HG03064 (cell line): ENCODE results near the gene DPP8.
"Not testable (repeated sequence)": the region's sequence is repeated elsewhere in the genome, so short reads cannot be mapped to it uniquely, and the experiment has no call there.

ENCODE experiments used
- ATAC-seq: cut with Tn5 transposase; IDR thresholded peaks from one replicate; pipeline ENCODE4 v1.9.1; 2021; ENCODE audit warnings: low read depth; ENCODE audit not compliant: unreplicated experiment

DPP8 gene

DNA sequence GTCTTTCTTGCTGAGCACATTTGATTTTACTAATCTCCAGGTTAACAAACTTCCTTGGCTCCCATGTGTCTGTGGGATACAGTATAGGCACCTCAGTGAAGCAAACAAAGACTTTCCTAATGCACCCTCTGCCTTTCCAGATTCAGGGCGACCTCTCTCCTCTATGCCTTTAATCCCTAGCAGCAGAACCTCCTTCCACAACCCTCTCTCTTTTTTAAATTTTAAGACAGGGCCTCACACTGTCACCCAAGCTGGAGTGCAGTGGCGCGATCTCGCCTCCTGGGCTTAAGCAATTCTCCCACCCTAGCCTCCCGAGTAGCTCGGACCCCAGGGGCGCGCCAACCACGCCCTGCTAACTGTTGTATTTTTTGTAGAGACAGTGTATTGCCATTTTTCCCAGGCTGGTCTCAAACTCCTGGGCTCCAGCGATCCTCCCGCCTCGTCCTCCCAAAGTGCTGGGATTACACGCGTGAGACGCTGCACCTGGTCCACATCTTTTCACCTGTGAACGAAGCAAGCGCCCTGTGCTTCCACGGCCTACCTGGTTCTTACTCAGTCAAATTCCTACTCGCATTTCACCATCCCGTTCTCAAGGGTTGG lies 11.1 kb upstream of the DPP8 start:
- ATAC-seq: no peak

DNA sequence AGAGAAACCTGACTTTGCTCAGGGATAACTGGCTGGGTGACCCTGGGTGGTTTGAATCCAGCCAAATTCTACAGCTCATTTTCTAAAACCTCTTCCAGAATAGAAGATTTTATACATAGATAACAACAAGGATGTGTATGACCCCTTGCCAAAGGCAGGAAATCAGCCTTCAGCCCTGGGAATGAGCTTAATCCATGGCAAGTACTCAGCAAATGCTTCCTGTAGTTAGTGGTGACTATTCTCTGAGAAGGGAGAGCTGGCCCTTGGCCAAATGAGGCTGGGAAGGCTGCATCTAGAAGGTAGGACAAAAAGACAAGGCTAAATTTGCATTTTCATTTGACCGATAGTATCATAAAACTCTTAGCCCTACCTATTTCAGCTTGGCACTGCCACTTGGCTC lies 8.1 kb upstream of the DPP8 start:
- ATAC-seq: no peak

DNA sequence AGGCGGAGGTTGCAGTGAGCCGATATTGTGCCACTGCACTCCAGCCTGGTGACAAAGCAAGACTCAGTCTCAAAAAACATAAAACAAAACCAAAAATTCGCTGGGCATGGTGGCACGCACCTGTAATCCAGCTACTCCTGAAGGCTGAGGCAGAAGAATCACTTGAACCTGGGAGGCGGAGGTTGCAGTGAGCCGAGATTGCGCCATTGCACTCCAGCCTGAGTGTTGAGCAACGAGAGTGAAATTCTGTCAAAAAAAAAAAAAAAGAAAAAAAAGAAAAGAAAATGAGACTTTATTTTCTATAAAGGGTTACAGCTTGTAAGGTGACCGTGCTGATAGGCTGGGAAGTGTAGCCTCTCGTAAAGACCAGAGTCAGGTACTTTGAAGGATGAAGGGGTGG lies 6.7 kb upstream of the DPP8 start:
- ATAC-seq: no peak

DNA sequence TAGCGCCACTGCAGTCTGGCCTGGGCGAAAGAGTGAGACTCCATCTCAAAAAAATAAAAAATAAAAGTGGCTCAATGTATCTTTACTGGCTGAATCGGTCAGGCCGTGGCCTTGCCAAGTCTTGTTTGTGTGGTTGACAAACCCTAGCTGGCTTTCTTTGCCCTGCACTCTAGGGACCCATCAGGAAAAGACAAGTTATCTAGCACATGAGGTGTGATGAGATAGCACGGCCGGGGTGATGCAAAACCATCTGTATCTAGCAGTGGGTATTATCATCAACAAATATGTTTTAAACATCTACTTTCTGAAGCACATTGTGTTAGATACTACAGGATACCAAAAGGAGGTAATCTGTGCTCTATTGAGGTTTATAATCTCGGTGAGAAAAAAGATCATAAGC lies 3.9 kb upstream of the DPP8 start:
- no peak for ATAC-seq

DNA sequence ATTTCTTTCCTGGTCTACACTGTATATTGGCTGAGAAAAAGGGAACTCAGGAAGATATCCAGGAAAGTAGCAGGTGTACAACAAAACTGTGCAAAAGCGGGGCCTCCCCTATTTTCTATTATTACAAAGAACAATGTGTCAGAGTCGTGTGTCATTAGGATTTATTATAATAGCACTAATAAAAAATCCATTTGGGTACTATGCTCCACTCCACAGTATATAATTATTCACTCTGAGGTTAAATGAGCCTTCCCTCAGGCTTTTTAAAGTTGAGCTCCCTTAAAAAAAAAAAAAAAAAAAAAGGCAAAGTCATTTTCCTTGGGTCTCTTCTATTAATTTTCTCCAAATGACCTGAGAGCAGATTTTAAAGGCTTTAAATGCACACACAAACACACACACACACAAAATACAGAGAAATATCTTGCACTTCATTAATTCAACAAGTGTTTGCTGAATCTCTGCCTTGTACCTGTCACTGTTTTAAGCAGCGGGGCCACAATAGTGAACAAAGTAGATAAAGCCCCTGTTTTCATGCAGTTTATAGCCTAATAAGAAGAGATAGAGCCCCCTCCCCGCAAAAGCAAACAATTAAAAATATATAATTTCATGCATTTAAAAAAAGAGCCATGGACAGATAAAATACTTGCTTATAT lies 1.3 kb upstream of the DPP8 start:
- ATAC-seq: no peak

DNA sequence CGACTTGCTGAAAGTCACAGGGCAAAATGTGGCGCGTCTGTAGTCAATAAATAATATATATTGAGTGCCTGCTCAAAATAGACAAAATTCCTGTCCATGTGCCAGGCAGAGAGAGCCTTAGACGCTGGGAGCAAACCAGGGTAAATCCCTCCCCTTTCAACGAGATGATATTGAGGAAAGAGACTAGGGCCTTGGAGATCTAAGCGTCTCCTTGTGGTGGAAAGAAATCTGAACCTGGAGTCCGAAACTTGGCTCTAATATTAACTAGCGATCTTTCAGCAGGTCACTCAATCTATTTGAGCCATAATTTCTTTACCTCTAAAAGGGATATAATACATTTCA lies 348 bp upstream of the DPP8 start:
- ATAC-seq: no peak

DNA sequence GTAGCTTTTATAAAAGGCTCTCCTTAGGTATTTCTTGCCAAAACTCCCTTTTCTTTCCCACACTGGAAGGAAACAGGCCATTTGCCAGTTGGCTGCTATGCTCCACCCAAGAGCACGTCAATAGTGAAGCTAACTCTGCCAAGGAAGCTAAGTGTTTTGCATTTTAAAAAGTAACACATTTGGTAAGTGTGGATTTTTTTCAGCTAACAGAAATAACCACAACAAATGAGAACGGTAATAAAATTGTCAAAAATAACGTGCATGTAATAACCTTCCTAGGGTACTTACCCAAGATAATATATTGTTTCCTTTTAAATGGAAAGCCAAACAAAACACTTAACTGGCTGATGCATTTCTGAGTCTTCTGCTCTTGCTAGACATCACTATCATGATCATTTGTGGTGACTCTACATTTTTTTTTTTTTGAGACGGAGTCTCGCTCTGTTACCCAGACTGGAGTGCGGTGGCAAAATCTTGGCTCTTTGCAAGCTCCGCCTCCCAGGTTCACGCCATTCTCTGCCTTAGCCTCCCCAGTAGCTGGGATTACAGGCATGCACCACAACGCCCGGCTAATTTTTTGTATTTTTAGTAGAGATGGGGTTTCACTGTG lies 4.6 kb downstream of the DPP8 start:
- ATAC-seq: no peak

DNA sequence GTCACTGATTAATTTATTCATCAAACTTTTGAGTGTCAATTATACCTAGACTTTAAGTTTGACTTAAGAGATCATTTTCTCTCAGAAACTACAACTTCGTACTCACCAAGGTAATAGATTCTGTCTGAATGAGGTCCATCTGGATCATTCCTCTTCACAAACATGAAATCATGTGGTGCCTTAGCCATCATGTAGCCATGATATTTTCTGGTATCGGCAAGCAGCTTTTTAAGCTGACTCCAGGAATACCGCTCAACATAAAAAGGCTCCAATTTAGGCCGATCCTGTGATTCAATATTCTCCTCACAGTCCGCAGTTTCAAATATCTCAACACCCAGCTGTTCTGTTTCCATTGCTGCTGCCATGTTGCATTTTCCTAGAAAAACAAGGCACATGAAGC lies 5.3 kb downstream of the DPP8 start:
- no peak for ATAC-seq

DNA sequence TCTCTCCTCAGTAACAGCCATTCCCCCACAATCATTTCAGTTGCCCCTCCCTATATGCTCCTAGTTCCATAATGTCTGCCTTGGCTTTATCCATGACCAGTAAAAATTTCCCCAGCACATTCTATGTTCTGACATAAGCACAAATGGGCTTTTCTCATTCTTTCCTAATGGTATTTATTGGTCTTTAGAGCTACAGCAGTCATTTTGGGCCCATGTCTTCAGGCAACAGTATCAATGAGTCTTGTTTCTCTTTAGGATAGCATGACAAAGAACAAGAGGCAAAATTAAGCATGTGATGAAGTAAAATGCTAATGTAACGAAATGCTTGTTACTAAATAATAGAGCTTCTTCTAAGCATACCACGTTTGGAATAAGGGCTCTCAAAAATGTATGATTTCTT lies 8.2 kb downstream of the DPP8 start:
- no peak for ATAC-seq

DNA sequence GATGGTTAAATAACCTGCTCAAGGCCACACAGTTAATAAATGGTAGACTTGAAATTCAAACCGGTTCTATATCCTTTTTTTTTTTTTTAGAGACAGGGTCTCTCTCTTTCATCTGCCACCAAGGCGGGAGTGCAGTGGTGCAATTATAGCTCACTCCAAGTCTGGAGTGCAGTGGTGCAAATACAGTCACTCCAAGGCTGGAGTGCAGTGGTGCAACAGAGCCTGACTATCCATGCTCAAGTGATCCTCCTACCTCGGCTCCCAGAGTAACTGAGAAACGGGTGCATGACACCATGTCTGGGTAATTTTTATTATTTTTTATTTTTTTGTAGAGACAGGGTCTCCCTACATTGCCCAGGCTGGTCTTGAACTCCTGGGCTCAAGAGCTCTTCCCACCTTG lies 23.4 kb downstream of the DPP8 start:
- no peak for ATAC-seq

DNA sequence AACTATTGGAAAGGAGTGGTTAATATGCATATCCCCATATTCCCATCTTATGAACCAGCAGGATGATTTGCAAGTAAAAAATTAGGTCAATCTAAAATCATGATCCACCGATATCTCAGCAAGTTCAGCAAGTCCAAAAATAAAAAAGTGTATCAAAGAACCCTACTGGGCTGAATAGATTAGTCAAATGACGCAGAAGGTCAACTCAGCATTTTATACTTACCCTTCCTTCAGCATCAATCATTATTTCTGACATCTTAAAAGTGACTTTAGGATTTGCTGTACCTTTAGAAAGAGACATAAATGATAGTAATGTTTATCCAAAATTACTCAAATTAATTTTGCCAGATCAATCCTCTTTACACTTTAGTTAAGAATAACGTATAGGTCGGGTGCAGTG lies 32.6 kb downstream of the DPP8 start:
- ATAC-seq: no peak

DNA sequence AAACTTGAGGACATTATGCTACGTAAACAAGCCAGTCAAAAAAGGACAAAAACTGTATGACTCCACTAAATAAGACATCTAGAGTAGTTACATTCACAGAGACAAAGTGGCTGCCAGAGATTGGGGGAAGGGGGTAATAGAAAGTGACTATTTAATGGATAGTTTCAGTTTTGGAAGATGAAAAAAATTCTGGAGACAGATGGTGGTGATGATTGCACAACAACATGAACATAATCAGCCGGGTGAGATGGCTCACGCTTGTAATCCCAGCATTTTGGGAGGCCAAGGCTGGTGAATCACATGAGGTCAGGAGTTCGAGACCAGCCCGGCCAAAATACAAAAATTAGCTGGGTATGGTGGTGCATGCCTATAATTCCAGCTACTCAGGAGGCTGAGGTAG lies 40.6 kb downstream of the DPP8 start:
- ATAC-seq: no peak

DNA sequence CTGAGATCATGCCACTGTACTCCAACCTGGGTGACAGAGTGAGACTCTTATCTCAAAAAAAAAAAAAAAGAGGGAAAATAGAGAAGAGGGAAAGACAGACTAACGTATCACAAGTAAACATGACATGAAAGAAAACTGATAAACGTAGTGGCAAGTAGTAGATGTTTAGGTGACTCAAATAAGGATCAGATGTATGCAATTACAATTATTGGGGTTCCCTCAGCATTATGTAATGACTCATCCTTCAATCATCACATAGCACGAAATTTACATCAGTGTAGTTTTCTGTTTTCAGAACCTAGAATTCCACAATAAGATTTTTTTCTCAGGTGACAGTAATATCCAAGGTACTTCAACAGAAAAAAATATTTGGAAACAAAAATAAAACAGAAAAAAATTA lies 46.6 kb downstream of the DPP8 start:
- ATAC-seq: no peak

DNA sequence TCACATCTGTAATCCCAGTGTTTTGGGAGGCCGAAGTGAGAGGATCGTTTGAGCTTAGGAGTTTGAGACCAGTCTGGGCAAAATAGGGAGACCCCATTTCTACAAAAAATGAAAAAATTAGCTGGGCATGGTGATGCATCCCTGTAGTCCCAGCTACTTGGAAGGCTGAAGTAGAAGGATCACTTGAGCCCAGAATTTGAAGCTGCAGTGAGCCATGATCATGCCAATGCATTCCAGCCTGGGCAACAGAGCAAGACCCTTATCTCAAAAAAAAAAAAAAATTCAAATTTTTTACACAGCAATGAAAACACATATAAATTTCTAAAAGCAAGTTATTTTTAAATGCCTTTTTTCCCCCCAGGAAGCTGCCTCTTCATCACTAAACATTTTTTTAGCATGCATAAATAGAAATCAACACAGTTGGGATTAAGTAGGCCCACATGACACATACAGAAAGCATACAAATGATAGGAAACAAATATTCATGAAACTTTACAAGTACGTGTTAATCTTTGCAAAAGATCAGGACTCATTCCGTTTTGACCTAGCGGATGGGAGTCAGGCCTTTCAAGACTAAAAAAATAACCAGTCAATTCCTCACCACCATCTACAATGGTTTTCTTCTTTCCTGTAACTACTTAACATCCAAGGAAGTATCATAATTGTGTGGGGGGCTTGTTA lies 49.1 kb downstream of the DPP8 start:
- no peak for ATAC-seq

DNA sequence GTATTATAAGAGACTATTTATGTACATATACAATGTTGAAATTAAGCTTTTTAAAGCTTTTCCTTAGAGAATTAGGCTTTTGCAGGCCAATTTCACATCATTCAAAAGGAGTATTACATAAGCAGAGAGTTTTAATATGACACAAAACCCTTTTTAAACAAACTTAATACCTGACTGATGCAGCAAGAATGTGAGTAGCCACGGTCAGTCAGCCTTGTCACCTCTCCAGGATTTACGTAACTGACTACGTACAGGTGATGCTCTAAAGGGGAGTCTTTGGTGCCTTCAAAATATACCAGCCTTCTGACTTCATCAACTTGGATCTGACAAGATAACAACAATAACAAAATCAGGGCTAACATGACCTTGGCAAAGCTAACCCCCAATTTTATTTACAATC lies 50.6 kb downstream of the DPP8 start:
- no peak for ATAC-seq

DNA sequence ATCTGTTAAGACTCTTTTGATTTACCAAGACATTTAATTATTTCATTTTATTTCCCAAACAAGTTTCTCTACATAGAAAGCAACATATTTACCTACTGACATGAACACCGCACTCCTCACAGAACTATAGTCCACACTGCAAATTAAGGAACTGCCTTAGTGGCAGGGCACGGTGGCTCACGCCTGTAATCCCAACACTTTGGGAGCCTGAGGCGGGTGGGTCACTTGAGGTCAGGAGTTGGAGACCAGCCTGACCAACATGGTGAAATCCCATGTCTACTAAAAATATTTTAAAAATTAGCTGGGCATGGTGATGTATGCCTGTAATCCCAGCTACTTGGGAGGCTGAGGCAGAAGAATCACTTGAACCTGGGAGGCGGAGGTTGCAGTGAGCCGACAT lies 54.4 kb downstream of the DPP8 start:
- not testable (repeated sequence) for ATAC-seq

DNA sequence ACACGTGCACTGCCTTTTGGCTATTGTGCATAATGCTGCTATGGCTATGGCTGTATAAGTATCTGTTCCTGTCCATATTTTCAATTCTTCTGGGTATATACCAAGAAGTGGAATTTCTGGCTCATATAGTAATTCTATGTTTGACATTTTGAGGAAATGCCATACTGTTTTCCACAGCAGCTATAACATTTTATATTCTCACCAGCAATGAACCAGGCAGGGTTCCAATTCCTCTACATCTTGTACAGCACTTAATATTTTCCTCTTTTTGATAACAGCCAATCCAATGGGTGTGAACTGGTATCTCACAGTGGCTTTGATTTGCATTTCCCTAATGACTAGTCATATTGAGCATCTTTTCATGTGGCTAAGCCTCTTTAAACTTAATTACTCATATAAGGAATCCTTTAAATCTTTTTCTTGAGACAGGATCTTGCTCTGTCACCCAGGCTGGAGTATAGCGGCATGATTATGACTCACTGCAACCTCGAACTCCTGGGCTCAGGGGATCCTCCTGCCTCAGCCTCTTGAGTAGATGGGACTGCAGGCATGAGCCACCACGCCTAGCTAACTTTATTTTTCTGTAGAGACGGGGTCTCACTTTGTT lies 56.6 kb downstream of the DPP8 start:
- no peak for ATAC-seq

DNA sequence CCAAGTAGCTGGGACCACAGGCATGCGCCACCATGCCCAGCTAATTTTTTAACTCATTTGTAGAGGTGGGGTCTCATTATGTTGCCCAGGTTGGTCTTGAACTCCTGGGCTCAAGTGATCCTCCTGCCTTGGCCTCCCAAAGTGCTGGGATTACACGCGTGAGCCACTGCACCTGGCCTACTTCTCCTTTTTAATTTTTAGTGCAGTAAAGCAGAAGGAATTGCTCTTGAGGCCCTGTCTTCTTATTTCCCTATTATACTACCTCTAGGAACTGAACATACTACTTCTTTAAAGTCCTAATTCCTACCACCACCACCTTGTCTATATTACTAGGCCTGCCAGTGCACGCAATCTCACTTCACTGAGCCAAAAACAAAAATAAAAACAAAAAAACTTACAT lies 62.2 kb downstream of the DPP8 start:
- ATAC-seq: not testable (repeated sequence)

DNA sequence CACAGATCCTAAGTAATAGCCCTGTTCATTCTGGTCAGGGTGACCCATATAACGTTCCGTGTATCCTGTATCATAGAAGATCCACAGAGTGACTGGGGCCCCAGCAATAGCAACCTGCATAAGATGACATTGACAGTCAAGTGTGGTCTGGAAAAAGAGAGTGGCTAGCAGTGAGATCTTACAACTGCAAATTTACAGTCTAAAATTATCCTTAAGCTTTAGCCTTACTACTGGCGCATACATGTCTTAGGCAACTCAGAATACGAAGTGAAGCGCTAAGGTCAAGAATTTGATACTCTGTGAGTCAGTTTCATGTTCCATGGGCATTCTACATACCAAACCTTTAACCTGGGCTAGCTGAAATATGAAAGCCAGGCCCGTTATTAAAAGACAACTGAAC lies 65.5 kb downstream of the DPP8 start:
- no peak for ATAC-seq

DNA sequence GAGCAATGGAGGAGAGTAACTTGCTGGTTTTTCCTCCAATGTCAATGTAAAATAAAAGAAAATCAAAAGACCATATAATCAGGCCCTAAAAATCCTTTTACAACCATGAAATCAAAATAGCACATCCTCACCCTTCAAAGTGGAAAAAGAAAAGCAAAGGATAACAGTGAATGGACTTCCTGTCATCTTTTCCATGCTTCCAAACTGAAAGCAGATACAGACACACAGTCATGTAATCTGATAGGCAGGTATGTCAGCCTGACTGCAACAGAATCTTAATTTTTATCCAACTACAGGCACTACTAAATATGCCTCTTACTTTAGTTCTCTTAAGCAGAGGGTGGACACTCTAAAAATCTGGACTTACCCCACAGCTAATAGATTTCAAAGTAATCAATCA lies 66.9 kb downstream of the DPP8 start:
- no peak for ATAC-seq

DNA sequence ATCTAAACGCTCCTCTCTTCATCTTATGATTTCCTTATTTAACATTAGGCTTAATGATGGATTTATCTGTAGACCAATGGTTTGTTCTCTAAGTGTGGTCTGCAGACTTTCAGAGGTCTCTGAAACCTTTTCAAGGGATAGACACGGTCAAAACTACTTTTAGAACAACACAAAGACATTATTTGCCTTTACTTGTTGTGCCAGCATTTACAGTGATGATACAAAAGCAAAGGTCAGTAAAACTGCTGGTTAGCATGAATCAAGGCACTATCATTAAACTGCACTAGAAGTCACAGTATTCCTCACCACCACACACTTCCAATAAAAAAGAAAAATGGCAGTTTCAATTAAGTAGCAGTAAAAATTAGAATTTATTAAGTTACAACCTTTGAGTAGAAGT lies 70.3 kb downstream of the DPP8 start:
- ATAC-seq: no peak

DNA sequence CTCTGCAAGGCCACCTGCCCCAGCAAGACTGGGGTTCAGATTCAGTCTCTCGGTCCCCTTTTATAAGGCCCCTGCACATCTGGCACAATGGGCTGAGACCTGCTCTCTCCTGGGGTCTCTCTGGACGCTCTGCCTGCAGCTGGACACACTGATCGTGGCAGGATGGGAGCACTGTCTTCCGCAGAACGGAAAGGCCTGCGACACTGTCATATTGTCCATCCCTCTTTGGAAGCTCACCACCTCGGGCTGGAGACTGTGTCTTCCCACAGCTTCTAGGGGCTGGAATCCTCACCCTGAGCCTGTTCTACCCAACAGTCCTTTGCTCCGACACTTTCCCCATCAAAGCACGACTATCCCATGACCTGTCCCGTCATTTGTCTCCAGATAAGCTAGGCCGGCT lies 83.3 kb downstream of the DPP8 start:
- ATAC-seq: no peak
